Coronary artery (tissue), 2 donors: ENCODE results near the gene FOXP3.

Source experiments
- DNase-seq: peaks from one replicate; pipeline ENCODE4 v3.0.0-alpha.2; 2017; ENCODE audit warnings: low spot score
- H3K27ac ChIP-seq, 2 donors: fragments of 200-600 bp; sonication (generic); one replicate each; pipeline ENCODE4 v1.5.1; 2016 to 2019
- H3K4me3 ChIP-seq: fragments of 200-600 bp; sonication (generic); 2 replicates; pipeline ENCODE4 v1.5.1; 2016; ENCODE audit warnings: mild to moderate bottlenecking, moderate library complexity
- CTCF ChIP-seq: fragments of 200-600 bp; sonication (generic); IDR thresholded peaks from one replicate; pipeline ENCODE4 v1.5.1; 2019; ENCODE audit warnings: antibody characterized with exemption

The FOXP3 gene

GRCh38 chrX:49202022-49202421, 62.5 kb downstream of the FOXP3 start:
- no peak for TF ChIP-seq CTCF
- no peak for DNase-seq
- no peak overlapping the region for H3K27ac ChIP-seq
- H3K4me3 ChIP-seq, result no peak overlapping the region
